ENCODE results near the gene BBS9. TPM values are rescaled to one million over a fixed set of nuclear protein-coding genes. Genes with fewer than 3 reads are reported as not detected.
A peak's percentile ranks its signal among the peaks of the same experiment; 100 is the strongest.
"Not testable (repeated sequence)": the region's sequence is repeated elsewhere in the genome, so short reads cannot be mapped to it uniquely, and the experiment has no call there.

BBS9 gene
- polyA plus RNA-seq (2013, experiment 1 of 4), result 20.8 TPM
- polyA plus RNA-seq (2013, experiment 2 of 4), result 24.4 TPM
- polyA plus RNA-seq (2013, experiment 3 of 4), result 19.0 TPM
- 20.1 TPM for polyA plus RNA-seq (2013, experiment 4 of 4)

DNA sequence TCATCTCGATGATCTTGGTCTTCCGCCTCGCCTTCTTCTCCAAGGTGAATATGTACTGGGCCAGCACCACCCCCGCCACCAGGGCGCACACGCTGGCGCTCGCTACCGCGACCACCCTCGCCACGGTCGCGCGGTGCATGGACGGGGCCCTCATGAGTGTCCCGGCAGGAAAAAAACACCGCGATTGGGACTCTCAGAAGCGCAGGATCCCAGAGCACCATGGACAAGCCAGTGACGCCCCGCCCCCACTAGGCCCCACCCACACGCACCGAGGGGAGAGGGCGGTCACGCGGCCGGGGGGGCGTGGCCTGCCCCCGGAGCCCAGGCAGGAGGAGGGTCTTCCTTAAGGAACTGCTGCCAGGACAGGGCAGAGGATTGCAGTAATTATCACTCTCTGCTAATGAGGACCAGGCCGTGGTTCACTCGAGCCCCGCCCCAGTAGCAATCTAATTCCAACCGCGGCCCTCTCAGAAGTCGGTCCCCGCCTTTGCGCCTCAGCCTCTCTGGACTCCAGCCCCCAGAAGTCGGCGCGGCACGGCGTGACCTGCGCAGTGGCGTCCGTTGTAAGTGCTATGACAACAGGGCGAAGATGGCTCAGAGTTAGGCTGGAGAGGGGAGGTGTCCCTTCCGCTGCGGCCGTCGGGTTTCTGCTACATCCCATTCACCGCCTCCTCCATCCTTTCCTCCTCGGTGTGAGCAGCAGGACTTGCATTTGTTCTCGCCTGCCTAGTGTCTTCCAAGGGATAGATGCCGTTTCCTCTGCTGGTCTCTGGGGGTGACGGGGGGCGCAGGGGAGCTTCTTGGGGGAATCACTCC lies at the start of gene BBS9:
BBS9 (plus strand) TSS at position 575 of the 816 bp plus-strand sequence. CDS start 16,689 bp downstream, outside the sequence.
- WGBS, 2 experiments, result 0 to 1% methylated on average over 57 of the region's 57 CpGs
- no peaks in the 10 kb centered on the region for H3K27me3 ChIP-seq (ENCODE audit: control insufficient read depth, insufficient read depth, low read length, poor library complexity, severe bottlenecking)
- no peaks in the 10 kb centered on the region for H3K36me3 ChIP-seq (ENCODE audit: control insufficient read depth, insufficient read depth, low read length)
- peak within 1 kb of the TSS; percentile 89 for H3K4me3 ChIP-seq (ENCODE audit: insufficient read depth, low read depth, low read length)
- peak within 1 kb of the TSS; percentile 69 for H3K27ac ChIP-seq (ENCODE audit: insufficient read depth, low read depth, low read length, poor library complexity, severe bottlenecking)
- no peaks in the 10 kb centered on the region for H3K4me1 ChIP-seq (ENCODE audit: control insufficient read depth, insufficient read depth, low read length)
- no peaks in the 10 kb centered on the region for H3K9me3 ChIP-seq (ENCODE audit: control insufficient read depth, low read length)

GRCh38 chr7:33079763-33080690 lies 49.3 kb upstream of the BBS9 start:
- WGBS, 2 experiments, result 80 to 82% methylated on average over 9 of the region's 9 CpGs
- no peak overlapping the region for H3K27ac ChIP-seq (ENCODE audit: insufficient read depth, low read depth, low read length, poor library complexity, severe bottlenecking)

GRCh38 chr7:33087356-33087755 lies 42.0 kb upstream of the BBS9 start:
- H3K4me1 ChIP-seq (ENCODE audit: control insufficient read depth, insufficient read depth, low read length), result no peaks in the 10 kb centered on the region
- no peak overlapping the region for H3K4me3 ChIP-seq (ENCODE audit: insufficient read depth, low read depth, low read length)
- 70 to 86% methylated on average over 2 of the region's 2 CpGs for WGBS, 2 experiments
- H3K27ac ChIP-seq (ENCODE audit: insufficient read depth, low read depth, low read length, poor library complexity, severe bottlenecking), result no peak overlapping the region
- no peaks in the 10 kb centered on the region for H3K9me3 ChIP-seq (ENCODE audit: control insufficient read depth, low read length)
- no peaks in the 10 kb centered on the region for H3K36me3 ChIP-seq (ENCODE audit: control insufficient read depth, insufficient read depth, low read length)
- H3K27me3 ChIP-seq (ENCODE audit: control insufficient read depth, insufficient read depth, low read length, poor library complexity, severe bottlenecking), result no peaks in the 10 kb centered on the region

More at GRCh38 chr7:33079763-33080690, 49.3 kb upstream of the BBS9 start:
- Histone ChIP-seq H3K36me3 (ENCODE audit: control insufficient read depth, insufficient read depth, low read length) (no peaks in the 10 kb centered on the region), H3K27me3 (ENCODE audit: control insufficient read depth, insufficient read depth, low read length, poor library complexity, severe bottlenecking) (no peaks in the 10 kb centered on the region), H3K4me1 (ENCODE audit: control insufficient read depth, insufficient read depth, low read length) (no peaks in the 10 kb centered on the region), H3K9me3 (ENCODE audit: control insufficient read depth, low read length) (no peaks in the 10 kb centered on the region), H3K4me3 (ENCODE audit: insufficient read depth, low read depth, low read length) (no peak overlapping the region)

DNA sequence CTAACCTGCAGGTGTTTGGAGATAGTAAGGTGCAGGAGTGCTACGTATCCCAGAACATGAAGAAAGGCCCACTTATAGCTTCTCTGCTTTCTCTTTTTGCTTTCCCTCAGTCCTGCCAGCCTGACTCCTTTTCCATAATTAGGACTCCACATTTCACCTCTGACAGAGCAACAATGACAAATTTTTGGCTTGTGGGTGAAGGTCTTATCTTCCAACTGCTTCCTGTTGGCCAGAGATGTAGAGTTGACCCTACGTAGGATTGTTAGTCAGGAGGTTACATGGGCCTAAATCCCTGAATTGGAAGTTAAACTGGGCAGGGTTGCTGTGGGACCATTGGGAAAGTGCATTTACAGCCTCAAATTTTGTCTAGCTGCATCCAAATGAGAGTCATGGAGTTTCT lies 41.5 kb upstream of the BBS9 start:
- H3K36me3 ChIP-seq (ENCODE audit: control insufficient read depth, insufficient read depth, low read length), result no peaks in the 10 kb centered on the region
- no peak overlapping the region for H3K4me3 ChIP-seq (ENCODE audit: insufficient read depth, low read depth, low read length)
- H3K27ac ChIP-seq (ENCODE audit: insufficient read depth, low read depth, low read length, poor library complexity, severe bottlenecking), result no peak overlapping the region
- 92 to 98% methylated on average over 2 of the region's 2 CpGs for WGBS, 2 experiments
- H3K9me3 ChIP-seq (ENCODE audit: control insufficient read depth, low read length), result no peaks in the 10 kb centered on the region
- no peaks in the 10 kb centered on the region for H3K4me1 ChIP-seq (ENCODE audit: control insufficient read depth, insufficient read depth, low read length)
- H3K27me3 ChIP-seq (ENCODE audit: control insufficient read depth, insufficient read depth, low read length, poor library complexity, severe bottlenecking), result no peaks in the 10 kb centered on the region

- no peak overlapping the region for H3K4me3 ChIP-seq (ENCODE audit: insufficient read depth, low read depth, low read length)
- H3K4me1 ChIP-seq (ENCODE audit: control insufficient read depth, insufficient read depth, low read length), result no peaks in the 10 kb centered on the region
- WGBS, 2 experiments, result 82 to 91% methylated on average over 7 of the region's 7 CpGs
- H3K36me3 ChIP-seq (ENCODE audit: control insufficient read depth, insufficient read depth, low read length), result no peaks in the 10 kb centered on the region
- H3K27me3 ChIP-seq (ENCODE audit: control insufficient read depth, insufficient read depth, low read length, poor library complexity, severe bottlenecking), result no peaks in the 10 kb centered on the region
- no peak overlapping the region for H3K27ac ChIP-seq (ENCODE audit: insufficient read depth, low read depth, low read length, poor library complexity, severe bottlenecking)
- H3K9me3 ChIP-seq (ENCODE audit: control insufficient read depth, low read length), result no peaks in the 10 kb centered on the region
These were observed 40.2 kb upstream of the BBS9 start for GRCh38 chr7:33089142-33089541.

GRCh38 chr7:33091111-33091531 lies 38.2 kb upstream of the BBS9 start:
- Histone ChIP-seq H3K4me3 (ENCODE audit: insufficient read depth, low read depth, low read length) (no peak overlapping the region), H3K4me1 (ENCODE audit: control insufficient read depth, insufficient read depth, low read length) (no peaks in the 10 kb centered on the region), H3K27me3 (ENCODE audit: control insufficient read depth, insufficient read depth, low read length, poor library complexity, severe bottlenecking) (no peaks in the 10 kb centered on the region), H3K9me3 (ENCODE audit: control insufficient read depth, low read length) (no peaks in the 10 kb centered on the region), H3K27ac (ENCODE audit: insufficient read depth, low read depth, low read length, poor library complexity, severe bottlenecking) (no peak overlapping the region), H3K36me3 (ENCODE audit: control insufficient read depth, insufficient read depth, low read length) (peaks cover 8% of the 10 kb centered on the region)
- WGBS, 2 experiments, result 92 to 97% methylated on average over 3 to 4 of the region's 4 CpGs

GRCh38 chr7:33091641-33092191 lies 37.6 kb upstream of the BBS9 start:
- H3K4me3 ChIP-seq (ENCODE audit: insufficient read depth, low read depth, low read length), result no peak overlapping the region
- H3K36me3 ChIP-seq (ENCODE audit: control insufficient read depth, insufficient read depth, low read length), result peaks cover 14% of the 10 kb centered on the region
- H3K27ac ChIP-seq (ENCODE audit: insufficient read depth, low read depth, low read length, poor library complexity, severe bottlenecking), result no peak overlapping the region
- no peaks in the 10 kb centered on the region for H3K27me3 ChIP-seq (ENCODE audit: control insufficient read depth, insufficient read depth, low read length, poor library complexity, severe bottlenecking)
- no peaks in the 10 kb centered on the region for H3K9me3 ChIP-seq (ENCODE audit: control insufficient read depth, low read length)
- H3K4me1 ChIP-seq (ENCODE audit: control insufficient read depth, insufficient read depth, low read length), result no peaks in the 10 kb centered on the region
- WGBS, 2 experiments, result 88 to 90% methylated on average over 5 of the region's 5 CpGs

DNA sequence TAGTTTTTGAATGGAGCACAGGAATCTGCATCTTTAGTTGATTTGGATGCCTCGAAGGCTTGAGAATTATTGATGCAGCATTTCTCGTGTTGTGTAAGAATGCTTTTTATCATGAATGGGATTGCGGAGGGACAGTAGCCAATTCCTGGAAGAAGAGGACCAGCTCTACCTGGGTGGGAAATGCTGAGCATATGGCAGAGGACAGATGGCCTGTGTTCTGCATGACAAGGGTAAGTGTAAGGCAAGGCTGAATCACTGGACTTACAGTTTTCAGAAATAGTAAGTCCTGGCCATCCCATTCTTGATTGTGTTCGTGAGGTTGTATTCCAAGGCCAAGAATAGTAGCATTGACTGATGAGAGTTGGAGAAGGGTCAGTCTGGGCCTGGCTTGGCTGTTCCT lies 36.1 kb upstream of the BBS9 start:
- H3K36me3 ChIP-seq (ENCODE audit: control insufficient read depth, insufficient read depth, low read length), result peaks cover 19% of the 10 kb centered on the region
- no peaks in the 10 kb centered on the region for H3K27me3 ChIP-seq (ENCODE audit: control insufficient read depth, insufficient read depth, low read length, poor library complexity, severe bottlenecking)
- 95 to 97% methylated on average over 4 of the region's 4 CpGs for WGBS, 2 experiments
- no peaks in the 10 kb centered on the region for H3K9me3 ChIP-seq (ENCODE audit: control insufficient read depth, low read length)
- no peaks in the 10 kb centered on the region for H3K4me1 ChIP-seq (ENCODE audit: control insufficient read depth, insufficient read depth, low read length)
- H3K4me3 ChIP-seq (ENCODE audit: insufficient read depth, low read depth, low read length), result no peak overlapping the region
- H3K27ac ChIP-seq (ENCODE audit: insufficient read depth, low read depth, low read length, poor library complexity, severe bottlenecking), result no peak overlapping the region

- not testable (repeated sequence) for H3K4me3 ChIP-seq (ENCODE audit: insufficient read depth, low read depth, low read length); H3K9me3 ChIP-seq (ENCODE audit: control insufficient read depth, low read length); H3K27me3 ChIP-seq (ENCODE audit: control insufficient read depth, insufficient read depth, low read length, poor library complexity, severe bottlenecking); H3K4me1 ChIP-seq (ENCODE audit: control insufficient read depth, insufficient read depth, low read length); H3K27ac ChIP-seq (ENCODE audit: insufficient read depth, low read depth, low read length, poor library complexity, severe bottlenecking)
- peaks cover 25% of the 10 kb centered on the region for H3K36me3 ChIP-seq (ENCODE audit: control insufficient read depth, insufficient read depth, low read length)
- WGBS, 2 experiments, result 92 to 100% methylated on average over 1 to 3 of the region's 6 CpGs
These were observed 34.6 kb upstream of the BBS9 start for GRCh38 chr7:33094745-33095275.

Measured in ectodermal cell (in vitro differentiated cells).